ENCODE data around the gene VIT. TPM values are rescaled to one million over a fixed set of nuclear protein-coding genes. Genes with fewer than 3 reads are reported as not detected.

VIT gene
- polyA plus RNA-seq, 3 donors = not detected

- H3K4me1 Mint-ChIP-seq = no peaks in the 10 kb centered on the region
- H3K36me3 ChIP-seq (replicated peaks in 1 of 2; ENCODE audit: control insufficient read depth in 1 of 2, insufficient read depth in 2 of 2, low read length in 2 of 2) = peaks cover 30 to 71% of the 10 kb centered on the region in 2 donors
Observed at GRCh38 chr2:36859366-36859792, 162.9 kb downstream of the VIT start.

DNA sequence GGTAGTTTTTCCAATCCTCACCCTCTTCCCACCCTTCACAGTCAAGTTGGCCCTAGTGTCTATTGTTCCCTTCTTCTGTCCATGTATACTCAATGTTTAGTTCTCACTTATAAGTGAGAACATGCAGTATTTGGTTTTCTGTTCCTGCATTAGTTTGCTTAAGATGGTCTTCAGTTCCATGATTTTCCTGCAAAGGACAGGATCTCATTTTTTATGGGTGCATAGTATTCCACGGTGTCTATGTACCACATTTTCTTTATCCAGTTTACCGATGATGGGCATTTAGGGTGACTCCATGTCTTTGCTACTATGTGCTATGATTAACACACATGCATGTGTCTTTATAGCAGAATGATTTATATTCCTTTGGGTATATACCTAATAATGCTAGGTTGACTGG, 165.4 kb downstream of the VIT start:
- peaks cover 26 to 70% of the 10 kb centered on the region in 2 donors for H3K36me3 ChIP-seq (replicated peaks in 1 of 2; ENCODE audit: control insufficient read depth in 1 of 2, insufficient read depth in 2 of 2, low read length in 2 of 2)
- Mint-ChIP-seq H3K36me3 (peaks cover 62 to 84% of the 10 kb centered on the region in 2 donors), H3K9me3 (peaks cover 0 to 7% (median 0%) of the 10 kb centered on the region in 7 donors), H3K4me3 (no peak overlapping the region), H3K27ac (peak overlapping the region in 2 of 7 donors; percentile 21 to 59), H3K4me1 (no peaks in the 10 kb centered on the region), H3K27me3 (ENCODE audit: low read depth in 3 of 3) (peaks cover 0 to 2% (median 2%) of the 10 kb centered on the region in 3 donors)
- DNase-seq = no peak
- no peaks in the 10 kb centered on the region for H3K4me1 ChIP-seq (ENCODE audit: control insufficient read depth in 1 of 2, insufficient read depth in 2 of 2, low read length in 2 of 2)
- H3K27me3 ChIP-seq (ENCODE audit: control insufficient read depth in 2 of 2, insufficient read depth in 2 of 2, low read length in 2 of 2) = no peaks in the 10 kb centered on the region
- no CpG with 5 or more reads among the region's 2 CpGs for WGBS (ENCODE audit: insufficient coverage)
- H3K79me2 ChIP-seq (ENCODE audit: insufficient read depth, low read length) = no peaks in the 10 kb centered on the region
- no peak overlapping the region for H3K9ac ChIP-seq (ENCODE audit: insufficient read depth, low read length, poor library complexity, severe bottlenecking)
- intact Hi-C loops (cut with micrococcal nuclease) = no loop called here
- H3K9me3 ChIP-seq (replicated peaks in 1 of 2; ENCODE audit: control insufficient read depth in 1 of 2, insufficient read depth in 1 of 2, low read length in 2 of 2) = no peaks in the 10 kb centered on the region
- TF ChIP-seq, protein P1, sequence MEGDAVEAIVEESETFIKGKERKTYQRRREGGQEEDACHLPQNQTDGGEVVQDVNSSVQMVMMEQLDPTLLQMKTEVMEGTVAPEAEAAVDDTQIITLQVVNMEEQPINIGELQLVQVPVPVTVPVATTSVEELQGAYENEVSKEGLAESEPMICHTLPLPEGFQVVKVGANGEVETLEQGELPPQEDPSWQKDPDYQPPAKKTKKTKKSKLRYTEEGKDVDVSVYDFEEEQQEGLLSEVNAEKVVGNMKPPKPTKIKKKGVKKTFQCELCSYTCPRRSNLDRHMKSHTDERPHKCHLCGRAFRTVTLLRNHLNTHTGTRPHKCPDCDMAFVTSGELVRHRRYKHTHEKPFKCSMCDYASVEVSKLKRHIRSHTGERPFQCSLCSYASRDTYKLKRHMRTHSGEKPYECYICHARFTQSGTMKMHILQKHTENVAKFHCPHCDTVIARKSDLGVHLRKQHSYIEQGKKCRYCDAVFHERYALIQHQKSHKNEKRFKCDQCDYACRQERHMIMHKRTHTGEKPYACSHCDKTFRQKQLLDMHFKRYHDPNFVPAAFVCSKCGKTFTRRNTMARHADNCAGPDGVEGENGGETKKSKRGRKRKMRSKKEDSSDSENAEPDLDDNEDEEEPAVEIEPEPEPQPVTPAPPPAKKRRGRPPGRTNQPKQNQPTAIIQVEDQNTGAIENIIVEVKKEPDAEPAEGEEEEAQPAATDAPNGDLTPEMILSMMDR (IDR thresholded peaks at IDR 0.05) = no peak
- H3K27ac ChIP-seq (ENCODE audit: low read depth in 1 of 2, low read length in 2 of 2) = no peak overlapping the region
- H2AFZ ChIP-seq (ENCODE audit: insufficient read depth, low read depth, low read length, poor library complexity, severe bottlenecking) = no peak overlapping the region
- H3K4me2 ChIP-seq (replicated peaks; ENCODE audit: extremely low read depth, low read length, poor library complexity, severe bottlenecking) = no peak overlapping the region
- H3K4me3 ChIP-seq (replicated peaks in 1 of 3; ENCODE audit: low read depth in 2 of 3, low read length in 3 of 3) = no peak overlapping the region
- H4K20me1 ChIP-seq (ENCODE audit: insufficient read depth, low read length) = no peaks in the 10 kb centered on the region

More at GRCh38 chr2:36859366-36859792, 162.9 kb downstream of the VIT start:
- H3K9me3 ChIP-seq (replicated peaks in 1 of 2; ENCODE audit: control insufficient read depth in 1 of 2, insufficient read depth in 1 of 2, low read length in 2 of 2) = no peaks in the 10 kb centered on the region
- H3K9me3 Mint-ChIP-seq = peaks cover 0 to 2% (median 0%) of the 10 kb centered on the region in 7 donors
- TF ChIP-seq, protein P1 (IDR thresholded peaks at IDR 0.05) = no peak
- no peaks in the 10 kb centered on the region for H4K20me1 ChIP-seq (ENCODE audit: insufficient read depth, low read length)
- no peak overlapping the region for H3K9ac ChIP-seq (ENCODE audit: insufficient read depth, low read length, poor library complexity, severe bottlenecking)
- no peaks in the 10 kb centered on the region for H3K27me3 ChIP-seq (ENCODE audit: control insufficient read depth in 2 of 2, insufficient read depth in 2 of 2, low read length in 2 of 2)
- no peak overlapping the region for H3K4me3 Mint-ChIP-seq
- H3K79me2 ChIP-seq (ENCODE audit: insufficient read depth, low read length) = no peaks in the 10 kb centered on the region
- H3K27ac ChIP-seq (ENCODE audit: low read depth in 1 of 2, low read length in 2 of 2) = no peak overlapping the region
- no peaks in the 10 kb centered on the region for H3K4me1 ChIP-seq (ENCODE audit: control insufficient read depth in 1 of 2, insufficient read depth in 2 of 2, low read length in 2 of 2)
- H3K4me2 ChIP-seq (replicated peaks; ENCODE audit: extremely low read depth, low read length, poor library complexity, severe bottlenecking) = no peak overlapping the region
- H3K27me3 Mint-ChIP-seq (ENCODE audit: low read depth in 3 of 3) = peaks cover 0 to 2% (median 2%) of the 10 kb centered on the region in 3 donors
- no peak overlapping the region for H3K27ac Mint-ChIP-seq
- no peak overlapping the region for H3K4me3 ChIP-seq (replicated peaks in 1 of 3; ENCODE audit: low read depth in 2 of 3, low read length in 3 of 3)
- DNase-seq = no peak
- intact Hi-C loops (cut with micrococcal nuclease) = no loop called here
- WGBS (ENCODE audit: insufficient coverage) = no CpG with 5 or more reads among the region's 1 CpG
- H3K36me3 Mint-ChIP-seq = peaks cover 56 to 73% of the 10 kb centered on the region in 2 donors
- H2AFZ ChIP-seq (ENCODE audit: insufficient read depth, low read depth, low read length, poor library complexity, severe bottlenecking) = no peak overlapping the region

Other genes starting within 250 kb of the VIT start
- gene FEZ2, start 98.5 kb upstream of the VIT start, polyA plus RNA-seq = 10 to 100 TPM in 1 of 3 donors, 1 to 10 TPM in 2; 6.9 to 15.6 (median 8.7) TPM